ENCODE results near the gene ADGRV1. TPM values are rescaled to one million over a fixed set of nuclear protein-coding genes. Genes with fewer than 3 reads are reported as not detected.

The ADGRV1 gene
- total RNA-seq, 1 experiment from 2014 or later, result 64.8 TPM

DNA sequence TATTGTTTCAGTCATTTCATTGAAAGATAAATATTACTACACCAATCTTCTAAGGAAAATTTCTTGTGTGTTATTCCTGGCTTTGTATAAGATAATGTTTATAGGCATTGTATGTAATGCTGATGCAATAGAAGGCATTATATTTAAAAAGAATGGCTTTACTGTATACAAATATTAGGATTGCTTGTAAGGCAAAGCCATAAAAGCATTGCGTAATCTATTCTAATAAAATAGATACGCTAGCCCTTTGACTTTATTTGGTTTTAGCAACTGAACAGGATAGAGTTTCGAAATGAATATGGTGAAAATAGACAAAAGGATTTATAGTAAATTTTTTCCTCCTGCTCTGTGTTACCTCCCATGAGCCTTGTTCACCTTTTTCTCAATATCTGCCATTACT lies 23.7 kb upstream of the ADGRV1 start:
- H3K4me2 ChIP-seq (ENCODE audit: insufficient read depth, insufficient read length, low read length), result no peak overlapping the region
- Mint-ChIP-seq H3K9me3 (no peaks in the 10 kb centered on the region; a peak in 1 of 5 replicates), H3K4me1 (peaks cover 24 to 29% of the 10 kb centered on the region in 2 experiments), H3K36me3 (ENCODE audit: insufficient read depth in 1 of 3, low read depth in 3 of 3) (no peaks in the 10 kb centered on the region), H3K27me3 (ENCODE audit: low read depth) (no peaks in the 10 kb centered on the region), H3K4me3 (no peak overlapping the region), H3K27ac (no peak overlapping the region)
- no peak overlapping the region for H2AK5ac ChIP-seq (ENCODE audit: insufficient read length, low read length)
- H4K91ac ChIP-seq (ENCODE audit: insufficient read length, low read depth, low read length), result no peak overlapping the region
- 0 out of 2 replicates have a peak, but pooled peaks cover 5% of the 10 kb centered on the region for H3K4me1 ChIP-seq (ENCODE audit: insufficient read depth, low read length)
- WGBS (ENCODE audit: extremely low coverage, insufficient read length, low lambda C conversion rate), result no CpG with 5 or more reads among the region's 3 CpGs
- H2AFZ ChIP-seq (ENCODE audit: low read length), result no peak overlapping the region
- TF ChIP-seq, protein P1, sequence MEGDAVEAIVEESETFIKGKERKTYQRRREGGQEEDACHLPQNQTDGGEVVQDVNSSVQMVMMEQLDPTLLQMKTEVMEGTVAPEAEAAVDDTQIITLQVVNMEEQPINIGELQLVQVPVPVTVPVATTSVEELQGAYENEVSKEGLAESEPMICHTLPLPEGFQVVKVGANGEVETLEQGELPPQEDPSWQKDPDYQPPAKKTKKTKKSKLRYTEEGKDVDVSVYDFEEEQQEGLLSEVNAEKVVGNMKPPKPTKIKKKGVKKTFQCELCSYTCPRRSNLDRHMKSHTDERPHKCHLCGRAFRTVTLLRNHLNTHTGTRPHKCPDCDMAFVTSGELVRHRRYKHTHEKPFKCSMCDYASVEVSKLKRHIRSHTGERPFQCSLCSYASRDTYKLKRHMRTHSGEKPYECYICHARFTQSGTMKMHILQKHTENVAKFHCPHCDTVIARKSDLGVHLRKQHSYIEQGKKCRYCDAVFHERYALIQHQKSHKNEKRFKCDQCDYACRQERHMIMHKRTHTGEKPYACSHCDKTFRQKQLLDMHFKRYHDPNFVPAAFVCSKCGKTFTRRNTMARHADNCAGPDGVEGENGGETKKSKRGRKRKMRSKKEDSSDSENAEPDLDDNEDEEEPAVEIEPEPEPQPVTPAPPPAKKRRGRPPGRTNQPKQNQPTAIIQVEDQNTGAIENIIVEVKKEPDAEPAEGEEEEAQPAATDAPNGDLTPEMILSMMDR (conservative IDR thresholded peaks at IDR 0.05), result no peak
- no peak overlapping the region for H3K18ac ChIP-seq (ENCODE audit: insufficient read length, low read depth, low read length)
- H4K8ac ChIP-seq (replicated peaks; ENCODE audit: insufficient read length, low read depth, low read length), result no peak overlapping the region
- no peak overlapping the region for H3K14ac ChIP-seq (ENCODE audit: insufficient read depth, low read length)
- DNase-seq, result no peak
- no peak overlapping the region for H2BK5ac ChIP-seq (ENCODE audit: insufficient read length, low read length)
- no peak overlapping the region for H3K23ac ChIP-seq (ENCODE audit: insufficient read length, low read depth, low read length)
- peaks cover under 1% of the 10 kb centered on the region for H3K23me2 ChIP-seq (ENCODE audit: insufficient read length, low read depth, low read length, poor library complexity, severe bottlenecking)
- no peaks in the 10 kb centered on the region for H3K27me3 ChIP-seq (ENCODE audit: insufficient read depth, low read length)
- no peak overlapping the region for H2BK15ac ChIP-seq (ENCODE audit: low read depth, low read length)
- H2BK12ac ChIP-seq (ENCODE audit: insufficient read length, low read depth, low read length), result no peak overlapping the region
- no peaks in the 10 kb centered on the region for H3K79me1 ChIP-seq (ENCODE audit: insufficient read depth, low read depth, low read length, poor library complexity, severe bottlenecking)
- no peaks in the 10 kb centered on the region for H3K79me2 ChIP-seq (ENCODE audit: insufficient read depth, low read length)
- no peaks in the 10 kb centered on the region for H3K9me3 ChIP-seq (ENCODE audit: control insufficient read depth, low read depth, low read length)
- H2BK20ac ChIP-seq (ENCODE audit: low read depth, low read length, poor library complexity, severe bottlenecking), result no peak overlapping the region
- no peak overlapping the region for H2BK120ac ChIP-seq (ENCODE audit: low read depth, low read length, poor library complexity, severe bottlenecking)
- no peak overlapping the region for H3K27ac ChIP-seq (ENCODE audit: insufficient read length, low read depth, low read length)
- H3K56ac ChIP-seq (ENCODE audit: insufficient read length, low read depth, low read length), result no peak overlapping the region
- no peak overlapping the region for H3T11ph ChIP-seq (ENCODE audit: low read length)
- H4K5ac ChIP-seq (ENCODE audit: insufficient read length, low read depth, low read length), result no peak overlapping the region
- H3K9ac ChIP-seq (ENCODE audit: extremely low read depth, insufficient read length, low read length), result no peak overlapping the region
- no peaks in the 10 kb centered on the region for H4K20me1 ChIP-seq (ENCODE audit: control insufficient read depth, insufficient read depth, insufficient read length)
- H3K4ac ChIP-seq (ENCODE audit: low read depth, low read length), result no peak overlapping the region

All from H9 (cell line).